GM19324 (cell line): Measurements from ENCODE around the gene SELENOV.
"Not testable (repeated sequence)": the region's sequence is repeated elsewhere in the genome, so short reads cannot be mapped to it uniquely, and the experiment has no call there.

Experiments used
- ATAC-seq: cut with Tn5 transposase; IDR thresholded peaks from one replicate; pipeline ENCODE4 v1.9.1; 2021; ENCODE audit warnings: mild to moderate bottlenecking, moderate library complexity; ENCODE audit not compliant: unreplicated experiment, low FRiP score

Gene SELENOV

GRCh38 chr19:39514840-39515550 lies at the start of gene SELENOV:
Gene SELENOV (plus strand): TSS chr19:39515139. CDS start chr19:39515213, 74 bp downstream.
- ATAC-seq = no peak

- ATAC-seq = no peak
Measured at GRCh38 chr19:39465956-39466747, 48.8 kb upstream of the SELENOV start.

DNA sequence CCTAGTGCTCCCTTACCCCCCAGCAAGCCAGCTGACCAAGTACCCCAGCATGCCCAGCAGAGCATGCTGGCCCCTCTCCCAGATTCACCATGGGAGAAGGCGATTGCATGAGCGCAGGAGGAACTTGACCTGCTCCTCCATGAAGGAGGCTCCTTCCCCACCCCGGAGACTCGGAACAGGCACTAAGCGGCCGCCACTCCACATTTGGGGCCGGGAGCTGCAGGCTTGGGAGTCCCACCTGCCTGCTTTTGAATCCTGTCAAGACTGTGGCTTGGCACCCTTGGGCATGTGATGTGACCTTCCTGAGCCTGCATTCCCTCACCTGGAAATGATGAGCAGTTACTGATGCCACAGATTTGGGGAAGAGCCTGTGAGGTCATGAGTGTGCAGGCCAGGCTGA lies 47.0 kb upstream of the SELENOV start:
- ATAC-seq = no peak

- no peak for ATAC-seq
Measured at GRCh38 chr19:39469036-39469435, 45.9 kb upstream of the SELENOV start.

GRCh38 chr19:39469567-39469966 lies 45.4 kb upstream of the SELENOV start:
- no peak for ATAC-seq

- no peak for ATAC-seq
Measured at GRCh38 chr19:39470724-39471339, 44.1 kb upstream of the SELENOV start.

DNA sequence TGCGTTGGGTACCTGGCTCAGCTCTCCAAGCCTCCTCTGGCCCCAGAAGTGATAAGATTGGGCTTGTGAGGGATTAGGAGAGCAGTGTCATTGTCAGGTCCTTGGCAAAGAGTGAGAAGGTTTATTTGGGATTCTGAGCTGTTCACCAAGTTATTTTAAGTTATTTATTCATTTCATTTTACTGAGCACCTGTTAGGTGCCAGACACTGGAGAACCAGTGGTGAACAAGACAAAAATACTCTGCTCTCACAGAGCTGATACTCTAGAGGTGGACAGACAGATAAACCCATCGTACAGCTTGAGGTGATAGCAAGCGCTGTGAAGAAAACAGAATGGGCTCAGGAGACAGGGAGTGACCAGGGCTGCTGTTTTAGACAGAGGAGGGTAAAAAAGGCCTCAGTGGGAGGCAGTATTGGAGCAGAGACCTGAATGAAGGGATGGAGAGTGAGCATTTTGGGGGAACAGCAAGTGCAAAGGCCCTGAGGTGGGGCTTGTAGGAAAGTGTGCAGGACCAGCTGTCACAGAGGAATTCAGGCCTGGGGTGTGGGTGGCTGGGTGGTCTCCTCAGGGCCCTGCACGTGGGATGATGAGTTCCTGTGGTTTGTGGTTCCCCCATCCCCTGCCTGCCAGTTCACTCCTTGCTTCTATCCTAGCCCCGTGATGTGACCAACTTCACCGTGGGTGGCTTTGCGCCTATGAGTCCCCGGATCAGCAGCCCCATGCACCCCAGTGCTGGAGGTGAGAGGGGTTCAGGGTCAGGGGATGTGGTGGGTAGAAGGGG lies 43.0 kb upstream of the SELENOV start:
- no peak for ATAC-seq

DNA sequence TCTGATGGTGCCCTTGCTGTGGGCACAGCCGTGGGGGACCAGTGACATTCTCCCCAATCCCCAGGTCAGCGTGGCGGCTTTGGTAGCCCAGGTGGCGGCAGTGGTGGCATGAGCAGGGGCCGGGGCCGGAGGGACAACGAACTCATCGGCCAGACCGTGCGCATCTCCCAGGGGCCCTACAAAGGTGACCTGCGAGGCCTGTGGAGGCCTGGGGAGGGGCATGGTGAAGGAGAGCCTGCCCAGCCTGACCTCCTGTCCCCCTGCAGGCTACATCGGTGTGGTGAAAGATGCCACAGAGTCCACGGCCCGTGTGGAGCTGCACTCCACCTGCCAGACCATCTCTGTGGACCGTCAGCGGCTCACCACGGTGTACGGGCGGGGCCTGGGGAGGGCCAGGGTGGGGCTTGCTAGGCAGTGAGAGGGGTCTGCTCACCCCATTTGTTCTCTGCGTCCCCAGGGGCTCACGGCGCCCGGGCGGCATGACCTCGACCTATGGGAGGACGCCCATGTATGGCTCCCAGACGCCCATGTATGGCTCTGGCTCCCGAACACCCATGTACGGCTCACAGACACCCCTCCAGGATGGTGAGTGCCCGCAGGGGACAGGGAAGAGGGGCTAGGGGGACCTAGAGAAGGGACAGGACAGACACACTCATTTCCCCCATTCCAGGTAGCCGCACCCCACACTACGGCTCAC lies 42.0 kb upstream of the SELENOV start:
- no peak for ATAC-seq

- no peak for ATAC-seq
Measured at GRCh38 chr19:39473443-39473960, 41.4 kb upstream of the SELENOV start.

- no peak for ATAC-seq
Measured at GRCh38 chr19:39474139-39474620, 40.8 kb upstream of the SELENOV start.

GRCh38 chr19:39475748-39476147 lies 39.2 kb upstream of the SELENOV start:
- no peak for ATAC-seq

DNA sequence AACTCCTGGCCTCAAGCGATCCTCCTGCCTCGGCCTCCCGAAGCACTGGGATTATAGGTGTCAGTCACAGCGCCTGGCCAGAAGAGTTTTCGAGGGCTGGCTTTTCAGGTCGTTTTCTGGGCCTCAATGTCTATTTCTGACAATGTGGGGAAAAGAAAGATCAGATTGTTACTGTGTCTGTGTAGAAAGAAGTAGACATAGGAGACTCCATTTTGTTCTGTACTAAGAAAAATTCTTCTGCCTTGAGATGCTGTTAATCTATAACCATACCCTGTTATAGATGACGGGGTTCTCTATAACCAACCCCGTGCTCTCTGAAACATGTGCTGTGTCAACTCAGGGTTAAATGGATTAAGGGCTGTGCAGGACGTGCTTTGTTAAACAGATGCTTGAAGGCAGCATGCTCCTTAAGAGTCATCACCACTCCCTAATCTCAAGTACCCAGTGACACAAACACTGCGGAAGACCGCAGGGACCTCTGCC lies 35.6 kb upstream of the SELENOV start:
- not testable (repeated sequence) for ATAC-seq

- no peak for ATAC-seq
Measured at GRCh38 chr19:39479916-39480315, 35.0 kb upstream of the SELENOV start.

GRCh38 chr19:39480337-39481228 lies 34.4 kb upstream of the SELENOV start, which contains the start of gene TIMM50:
Gene TIMM50 (plus strand): TSS chr19:39480838. CDS start chr19:39480854, 16 bp downstream.
- peak; percentile 87 for ATAC-seq

- ATAC-seq = no peak
Measured at GRCh38 chr19:39481229-39481545, 33.8 kb upstream of the SELENOV start.

GRCh38 chr19:39481676-39482075 lies 33.3 kb upstream of the SELENOV start:
- ATAC-seq = no peak

- no peak for ATAC-seq
Measured at GRCh38 chr19:39483141-39483540, 31.8 kb upstream of the SELENOV start.

- no peak for ATAC-seq
Measured at GRCh38 chr19:39489756-39490155, 25.2 kb upstream of the SELENOV start.

- no peak for ATAC-seq
Measured at GRCh38 chr19:39492225-39492624, 22.7 kb upstream of the SELENOV start.
